ENCODE results near the gene POLK.
"Not testable (repeated sequence)": the region's sequence is repeated elsewhere in the genome, so short reads cannot be mapped to it uniquely, and the experiment has no call there.

Gene POLK

GRCh38 chr5:75610859-75611310, 99.2 kb downstream of the POLK start:
- not testable (repeated sequence) for DNase-seq (ENCODE audit: low spot score)

GRCh38 chr5:75611311-75612225, 99.9 kb downstream of the POLK start, which contains the start of gene ANKDD1B:
Gene ANKDD1B (plus strand): TSS chr5:75611453. CDS start chr5:75611635, 182 bp downstream.
- DNase-seq (ENCODE audit: low spot score): peak; percentile 50

- no peak for DNase-seq (ENCODE audit: low spot score)
Observed at GRCh38 chr5:75612226-75612569, 100.5 kb downstream of the POLK start.

GRCh38 chr5:75612901-75613300, 101.2 kb downstream of the POLK start:
- no peak for DNase-seq (ENCODE audit: low spot score)

GRCh38 chr5:75614176-75614575, 102.5 kb downstream of the POLK start:
- no peak for DNase-seq (ENCODE audit: low spot score)

- DNase-seq (ENCODE audit: low spot score): no peak
Observed at GRCh38 chr5:75616371-75616881, 104.7 kb downstream of the POLK start.

- peak; percentile 28 for DNase-seq (ENCODE audit: low spot score)
Observed at GRCh38 chr5:75616971-75617621, 105.4 kb downstream of the POLK start.

GRCh38 chr5:75617736-75618352, 106.2 kb downstream of the POLK start:
- DNase-seq (ENCODE audit: low spot score): no peak

- no peak for DNase-seq (ENCODE audit: low spot score)
Observed at GRCh38 chr5:75620184-75620959, 108.7 kb downstream of the POLK start.

GRCh38 chr5:75622564-75622963, 110.9 kb downstream of the POLK start:
- DNase-seq (ENCODE audit: low spot score): no peak

- DNase-seq (ENCODE audit: low spot score): no peak
Observed at GRCh38 chr5:75623846-75624245, 112.2 kb downstream of the POLK start.

GRCh38 chr5:75626959-75627358, 115.3 kb downstream of the POLK start:
- DNase-seq (ENCODE audit: low spot score): no peak

GRCh38 chr5:75627801-75628200, 116.1 kb downstream of the POLK start:
- no peak for DNase-seq (ENCODE audit: low spot score)

- DNase-seq (ENCODE audit: low spot score): no peak
Observed at GRCh38 chr5:75630875-75631274, 119.2 kb downstream of the POLK start.

GRCh38 chr5:75632321-75632720, 120.6 kb downstream of the POLK start:
- DNase-seq (ENCODE audit: low spot score): no peak

GRCh38 chr5:75637949-75638348, 126.3 kb downstream of the POLK start:
- DNase-seq (ENCODE audit: low spot score): no peak

- DNase-seq (ENCODE audit: low spot score): no peak
Observed at GRCh38 chr5:75639535-75640311, 128.0 kb downstream of the POLK start.

- no peak for DNase-seq (ENCODE audit: low spot score)
Observed at GRCh38 chr5:75640395-75640794, 128.7 kb downstream of the POLK start.

- no peak for DNase-seq (ENCODE audit: low spot score)
Observed at GRCh38 chr5:75640826-75641225, 129.1 kb downstream of the POLK start.

- DNase-seq (ENCODE audit: low spot score): no peak
Observed at GRCh38 chr5:75648712-75649111, 137.0 kb downstream of the POLK start.

Data from D341Med (cell line).